ENCODE results near the gene B3GNT5.

The B3GNT5 gene

GRCh38 chr3:183295211-183295610 is 42.2 kb downstream of the B3GNT5 start:
- DNase-seq, result peak; percentile 76

DNA sequence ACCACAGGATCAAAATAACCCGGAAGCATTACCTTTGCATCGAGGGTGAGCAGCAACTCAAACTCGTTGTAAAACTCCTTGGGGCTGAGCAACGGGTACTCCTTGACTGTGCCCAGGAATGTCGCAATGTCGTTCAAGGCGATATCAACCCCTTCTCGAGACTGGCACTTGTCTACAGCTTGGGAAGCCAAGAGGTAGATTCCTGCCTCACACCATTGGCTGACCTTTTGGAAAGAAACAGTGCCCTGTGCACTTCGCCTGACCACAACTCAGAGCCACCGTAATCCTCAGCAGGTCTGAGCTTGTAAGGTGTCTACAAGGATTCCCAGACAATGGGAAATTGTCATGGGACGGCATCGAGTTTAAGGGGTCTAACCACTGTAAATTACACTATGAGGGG is 43.9 kb downstream of the B3GNT5 start:
- no peak for DNase-seq

- DNase-seq, result peak; percentile 83
Measured at GRCh38 chr3:183298701-183299153, 45.7 kb downstream of the B3GNT5 start.

DNA sequence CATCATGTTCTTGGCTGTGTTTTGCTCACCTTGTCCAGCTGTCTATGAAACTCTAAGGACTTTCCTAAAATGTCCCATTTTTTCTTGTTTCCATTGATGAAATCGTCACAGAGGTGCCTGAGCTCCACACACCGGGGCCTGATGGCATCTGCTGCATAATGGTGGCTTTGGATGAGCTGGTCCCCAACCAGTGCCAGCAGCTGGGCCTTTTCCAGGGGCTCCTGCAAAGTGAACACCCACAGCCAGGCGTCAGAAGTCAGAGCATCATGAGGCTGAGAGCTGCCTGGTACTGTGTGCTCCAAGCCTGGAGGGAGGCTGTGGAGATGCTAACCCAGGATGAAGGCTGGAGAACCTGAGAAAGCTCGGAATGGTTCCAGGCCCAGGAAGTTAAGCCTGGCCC is 46.9 kb downstream of the B3GNT5 start:
- DNase-seq, result no peak

DNA sequence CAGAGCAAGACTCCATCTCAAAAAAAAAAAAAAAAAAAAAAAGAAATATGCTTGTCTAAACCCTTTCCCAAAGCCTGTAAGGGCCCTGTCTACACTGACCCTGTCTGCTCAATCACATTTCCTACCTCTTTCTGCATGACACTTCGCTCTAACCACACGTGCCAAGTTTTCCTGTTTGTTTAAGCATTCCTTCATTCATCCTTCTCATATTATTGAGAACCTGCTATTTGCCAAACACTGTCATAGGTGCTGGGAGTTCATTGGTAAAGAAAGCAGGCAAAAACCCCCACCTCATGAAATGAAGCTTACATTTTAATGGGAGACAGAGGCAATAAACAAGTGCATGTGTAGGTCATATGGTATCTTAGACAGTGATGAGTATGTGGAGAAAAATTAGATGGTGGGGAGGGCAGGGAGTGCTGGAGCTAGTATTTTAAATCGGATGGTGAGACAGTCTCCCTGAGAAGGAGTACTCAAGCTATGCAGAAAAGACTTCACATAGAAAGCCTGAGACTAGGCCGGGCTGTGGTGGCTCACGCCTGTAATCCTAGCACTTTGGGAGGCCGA is 48.0 kb downstream of the B3GNT5 start:
- peak; percentile 54 for DNase-seq

GRCh38 chr3:183301937-183302580 is 49.0 kb downstream of the B3GNT5 start:
- DNase-seq, result no peak

- DNase-seq, result no peak
Measured at GRCh38 chr3:183303690-183304089, 50.6 kb downstream of the B3GNT5 start.

DNA sequence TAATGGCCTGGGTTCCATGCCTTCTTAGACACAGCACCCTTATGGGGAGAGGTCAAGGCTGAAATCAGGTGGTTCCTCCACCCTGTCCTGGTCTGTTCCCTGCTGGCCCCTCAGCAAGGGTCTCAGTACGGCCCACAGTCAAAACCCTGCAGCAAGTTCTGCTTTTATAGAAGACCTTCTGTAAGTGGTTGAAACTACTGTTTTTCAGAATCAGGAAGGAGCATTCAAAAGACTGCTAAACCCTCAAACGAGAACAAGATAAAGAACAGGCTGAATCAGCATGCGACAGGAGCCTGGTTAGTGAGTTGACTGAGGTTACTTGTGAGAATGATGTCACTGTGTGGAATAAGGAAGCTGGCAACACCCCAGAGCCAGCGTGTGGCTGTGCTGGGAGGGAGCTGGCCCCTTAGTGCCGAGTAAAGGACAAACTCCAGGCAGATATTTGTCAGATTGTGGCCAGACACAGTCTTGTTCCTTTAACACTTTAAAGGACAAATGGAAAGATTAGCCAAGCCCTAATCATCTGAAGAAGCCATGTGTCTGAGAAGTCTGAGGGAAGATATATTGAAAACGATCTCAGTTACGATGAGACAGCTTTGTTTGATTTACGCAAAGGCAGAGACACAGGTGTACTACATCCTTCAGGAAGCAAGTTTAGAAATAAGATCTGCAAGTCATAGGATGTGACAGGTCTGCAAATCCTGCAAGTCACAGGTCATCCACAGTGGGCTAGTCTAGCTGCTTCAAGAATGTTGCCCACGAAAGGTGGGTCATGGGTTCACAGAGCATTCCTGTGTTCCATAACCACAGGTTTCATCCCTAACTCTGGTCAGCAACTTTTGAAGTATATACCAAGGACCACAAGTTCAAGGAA is 54.0 kb downstream of the B3GNT5 start:
- peak; percentile 62 for DNase-seq

DNA sequence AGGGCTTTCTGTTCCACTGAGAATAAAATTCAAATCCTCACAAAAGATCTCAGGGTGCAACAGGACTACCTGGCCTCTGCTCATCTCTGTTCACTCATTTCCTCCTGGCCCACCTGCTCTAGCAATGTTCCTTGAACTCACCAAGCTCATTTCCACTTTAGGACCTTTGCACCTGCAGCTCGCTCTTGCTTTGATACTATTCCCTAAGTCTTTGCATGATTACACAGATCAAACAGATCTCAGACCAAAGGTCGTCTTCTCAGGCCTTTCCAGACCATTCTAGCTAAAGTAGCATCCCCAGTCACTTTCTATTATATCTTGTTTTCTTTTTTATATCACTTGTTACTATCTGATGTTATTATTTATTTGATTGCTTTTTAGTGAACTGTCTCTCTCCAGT is 54.7 kb downstream of the B3GNT5 start:
- DNase-seq, result no peak

DNA sequence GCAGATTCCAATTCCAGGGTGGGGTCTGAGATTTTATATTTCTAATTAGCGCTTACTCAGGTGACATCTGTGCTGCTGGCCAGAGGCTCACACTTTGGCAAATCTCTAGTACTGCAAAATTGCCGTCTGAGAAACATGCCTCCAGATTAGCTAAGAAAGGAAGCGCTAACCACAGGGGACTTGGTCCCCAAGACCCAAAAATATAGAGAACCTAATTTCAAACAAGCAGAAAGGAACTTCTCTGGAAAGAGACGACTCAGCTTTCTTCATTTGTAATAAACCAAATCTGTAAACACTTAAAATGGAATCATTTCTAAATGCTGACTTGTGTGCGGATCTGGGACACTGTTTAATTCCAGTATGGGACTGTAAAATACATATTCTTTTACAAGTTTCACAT is 55.7 kb downstream of the B3GNT5 start:
- DNase-seq, result no peak

GRCh38 chr3:183309276-183309675 is 56.2 kb downstream of the B3GNT5 start:
- DNase-seq, result no peak

DNA sequence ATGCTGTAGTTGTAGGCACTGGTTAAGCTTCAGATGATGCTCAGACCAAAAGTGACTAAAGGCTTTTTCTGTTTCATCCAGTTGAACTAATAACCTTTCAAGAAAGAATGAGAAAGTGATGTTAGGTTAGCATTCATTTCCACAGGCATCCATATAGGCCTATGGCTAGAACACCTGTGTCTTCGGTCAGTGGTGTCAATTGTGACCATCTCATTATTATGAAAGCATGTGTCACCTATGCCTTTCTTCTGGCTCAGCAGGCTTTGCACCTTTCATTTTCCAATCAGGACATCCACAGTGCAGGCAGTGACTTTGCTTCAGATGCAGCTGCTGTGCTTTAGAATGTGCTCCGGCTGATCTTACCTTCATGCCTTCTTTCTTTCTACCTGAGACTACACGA is 57.9 kb downstream of the B3GNT5 start:
- no peak for DNase-seq

- DNase-seq, result no peak
Measured at GRCh38 chr3:183312433-183312832, 59.4 kb downstream of the B3GNT5 start.

- no peak for DNase-seq
Measured at GRCh38 chr3:183313351-183313750, 60.3 kb downstream of the B3GNT5 start.

- no peak for DNase-seq
Measured at GRCh38 chr3:183313764-183314163, 60.7 kb downstream of the B3GNT5 start.

- DNase-seq, result no peak
Measured at GRCh38 chr3:183315739-183316138, 62.7 kb downstream of the B3GNT5 start.

- no peak for DNase-seq
Measured at GRCh38 chr3:183317271-183317670, 64.2 kb downstream of the B3GNT5 start.

- DNase-seq, result peak; percentile 57
Measured at GRCh38 chr3:183317886-183318865, 65.1 kb downstream of the B3GNT5 start.

- DNase-seq, result no peak
Measured at GRCh38 chr3:183318877-183319276, 65.8 kb downstream of the B3GNT5 start.

- DNase-seq, result no peak
Measured at GRCh38 chr3:183319371-183319770, 66.3 kb downstream of the B3GNT5 start.

Data from fibroblast of skin of right biceps (primary cell).